Heart right ventricle (tissue), 16 donors: ENCODE measurements around the gene TMEM245. TPM values are rescaled to one million over a fixed set of nuclear protein-coding genes. Genes with fewer than 3 reads are reported as not detected.

ENCODE experiments used
- ATAC-seq, 8 donors: fragments of 200-7000 bp; cut with Tn5 transposase; one replicate each; pipeline ENCODE4 v1.9.1; 2020; ENCODE audit warnings: mild to moderate bottlenecking in 8 of 8, moderate library complexity in 8 of 8, moderate number of reproducible peaks in 1 of 8
- DNase-seq, 2 donors: peaks; one replicate each; pipeline ENCODE4 v3.0.0-alpha.2; 2020
- H3K27ac ChIP-seq, 10 donors: fragments of 200-600 bp; sonication (generic) in 2 of 10; one replicate each; pipeline versions ENCODE4 v1.5.0 to v1.8.0; 2020 to 2022; ENCODE audit warnings: mild to moderate bottlenecking in 3 of 10
- H3K27me3 ChIP-seq, 7 donors: fragments of 200-600 bp; one replicate each; pipeline ENCODE4 v1.8.0; 2021 to 2022; ENCODE audit warnings: mild to moderate bottlenecking in 2 of 7
- H3K36me3 ChIP-seq, 9 donors: fragments of 200-600 bp; sonication (generic) in 1 of 9; one replicate each; pipeline versions ENCODE4 v1.5.0 to v1.8.0; 2020 to 2022; ENCODE audit warnings: mild to moderate bottlenecking in 2 of 9
- H3K4me1 ChIP-seq, 9 donors: fragments of 200-600 bp; sonication (generic) in 1 of 9; one replicate each; pipeline versions ENCODE4 v1.5.0 to v1.8.0; 2020 to 2022; ENCODE audit warnings: mild to moderate bottlenecking in 4 of 9
- H3K4me3 ChIP-seq, 10 donors: fragments of 200-600 bp; sonication (generic) in 2 of 10; one replicate each; pipeline versions ENCODE4 v1.5.0 to v1.8.0; 2020 to 2022; ENCODE audit warnings: mild to moderate bottlenecking in 7 of 10, moderate library complexity in 2 of 10
- H3K9me3 ChIP-seq, 11 donors: fragments of 200-600 bp in 10 of 11; sonication (generic) in 2 of 11; one replicate each; pipeline versions ENCODE4 v1.5.0 to v1.8.0; 2013 to 2022; ENCODE audit warnings: mild to moderate bottlenecking in 2 of 11, control low read depth in 1 of 11, moderate library complexity in 1 of 11
- CTCF ChIP-seq, 9 donors: fragments of 200-600 bp; sonication (generic) in 2 of 9; IDR thresholded peaks; one replicate each; pipeline versions ENCODE4 v1.5.0 to v1.8.0; 2021 to 2022; ENCODE audit warnings: antibody characterized with exemption in 9 of 9, mild to moderate bottlenecking in 5 of 9, moderate library complexity in 1 of 9
- WGBS, 2 donors: extraction: QIAGEN DNeasy Blood & Tissue Kit; methylation state at CpG; one replicate each; pipeline ENCODE4 v1.1.7; 2013; ENCODE audit warnings: inconsistent platforms in 1 of 2; 5-methylcytosine and 5-hydroxymethylcytosine counted together
- intact Hi-C, 10 donors: fragments of 100-400 bp; cut with DNase I; formaldehyde crosslinking; loops; one replicate each; pipeline versions ENCODE4 v1.11.1 to v1.14.2; 2022
- polyA plus RNA-seq, 2 donors: library from polyadenylated mRNA; stranded (reverse); fragments of 200-250 nt; gene quantifications; one replicate each; pipeline ENCODE4 v1.2.3, GENCODE V29; 2013
- total RNA-seq, 10 donors: library from RNA; stranded (reverse); fragmentation: NEBNext Ultra II Directional in 3 of 10; extraction: Animal tissue kit (Norgen Biotek cat#: 25700) in 3 of 10; gene quantifications; one replicate each; pipeline versions ENCODE4 v1.2.1 to v1.2.4, GENCODE V29; 2021 to 2023
- donor health status: Arrhythmogenic right ventricular cardiomyopathy.
- donor health status: ischemic (EF 13 %, LVEDD 7.1; RV severe dilation, severe dysfunction).
- donor health status: healthy with polysubstance abuse.
- donor health status: DM: no; HTN: yes; CAD: no.
- donor health status: DM: no; HTN: no; CAD: no.
- donor health status: ischemic (EF 25% LVEDD 6.9; RV normal size, moderate dysfunction).
- donor health status: ischemic (EF 25% LVEDD 5.7; RV mildly dilated, moderate dysfunction).
- donor health status: healthy.
- donor health status: DM: yes; HTN: yes; CAD: no.
- donor health status: Ischemic cardiomyopathy.
- donor health status: ischemic (EF 35%, LVEDD 5.7; RV mildly dilated, moderate dysfunction).
- donor health status: nonischemic (EF 11% LVEDD 7.7; RV severe dilation, severe dysfunction).
- donor health status: DM: yes; HTN: yes; CAD: no.
- donor health status: PGD.
- donor health status: ischemic (EF 29% LVEDD 5.4; RV normal size, mild dysfunction).
- donor health status: nonischemic (EF 23%, LVEDD 6.1; RV moderate dilation, normal function).

TMEM245 gene
- total and polyA plus RNA-seq, 12 donors = 17.0 to 152 (median 96.2) TPM

- no peaks in the 10 kb centered on the region for H3K9me3 ChIP-seq
- ATAC-seq = no peak
- H3K27me3 ChIP-seq = no peaks in the 10 kb centered on the region
- peaks cover 0 to 100% (median 35%) of the 10 kb centered on the region in 9 donors for H3K36me3 ChIP-seq
- no peak for TF ChIP-seq CTCF (IDR thresholded peaks at IDR 0.05)
- intact Hi-C loops = no loop called here
- H3K4me1 ChIP-seq = peaks cover 0 to 10% (median 0%) of the 10 kb centered on the region in 9 donors
- H3K4me3 ChIP-seq = no peak overlapping the region
- no peak for DNase-seq
- no peak overlapping the region for H3K27ac ChIP-seq
These were observed 34.2 kb downstream of the TMEM245 start for GRCh38 chr9:109085510-109085909.

GRCh38 chr9:109083813-109084405 lies 35.8 kb downstream of the TMEM245 start:
- 97 to 99% methylated on average over 4 of the region's 4 CpGs for WGBS, 2 donors
- no peak overlapping the region for H3K27ac ChIP-seq
- H3K4me3 ChIP-seq = no peak overlapping the region
- peaks cover 0 to 10% (median 0%) of the 10 kb centered on the region in 9 donors for H3K4me1 ChIP-seq
- TF ChIP-seq CTCF (IDR thresholded peaks at IDR 0.05) = no peak
- DNase-seq (no peak), ATAC-seq (no peak)
- no peaks in the 10 kb centered on the region for H3K27me3 ChIP-seq
- intact Hi-C loops = no loop called here
- peaks cover 0 to 100% (median 31%) of the 10 kb centered on the region in 9 donors for H3K36me3 ChIP-seq
- no peaks in the 10 kb centered on the region for H3K9me3 ChIP-seq

- Histone ChIP-seq H3K4me3 (no peak overlapping the region), H3K4me1 (peaks cover 0 to 10% (median 0%) of the 10 kb centered on the region in 9 donors), H3K27me3 (no peaks in the 10 kb centered on the region), H3K36me3 (peaks cover 0 to 100% (median 30%) of the 10 kb centered on the region in 9 donors), H3K27ac (no peak overlapping the region), H3K9me3 (no peaks in the 10 kb centered on the region)
- intact Hi-C loops = no loop called here
- TF ChIP-seq CTCF (IDR thresholded peaks at IDR 0.05) = no peak
- ATAC-seq (no peak), DNase-seq (no peak)
- 82 to 89% methylated on average over 7 of the region's 7 CpGs for WGBS, 2 donors
These were observed 36.6 kb downstream of the TMEM245 start for GRCh38 chr9:109083141-109083540.

- no peaks in the 10 kb centered on the region for H3K9me3 ChIP-seq
- 35 to 55% methylated on average over 2 of the region's 2 CpGs for whole genome bisulfite sequencing, 2 donors
- intact Hi-C loops = no loop called here
- DNase-seq (no peak), ATAC-seq (no peak)
- peaks cover 0 to 100% (median 21%) of the 10 kb centered on the region in 9 donors for H3K36me3 ChIP-seq
- H3K27me3 ChIP-seq = no peaks in the 10 kb centered on the region
- no peak overlapping the region for H3K27ac ChIP-seq
- H3K4me3 ChIP-seq = no peak overlapping the region
- no peak for TF ChIP-seq CTCF (IDR thresholded peaks at IDR 0.05)
- peaks cover 0 to 10% (median 0%) of the 10 kb centered on the region in 9 donors for H3K4me1 ChIP-seq
These were observed 37.6 kb downstream of the TMEM245 start for GRCh38 chr9:109082091-109082620.
